ENCODE data around the gene BLVRA.
"Not testable (repeated sequence)": the region's sequence is repeated elsewhere in the genome, so short reads cannot be mapped to it uniquely, and the experiment has no call there.

- not testable (repeated sequence) for TF ChIP-seq POLR2AphosphoS5, CTCF, POLR2A, EP300 (IDR thresholded peaks at IDR 0.05)
Observed at GRCh38 chr7:43816046-43816797, 57.7 kb downstream of the BLVRA start.
